ENCODE results near the gene SEPTIN8. TPM values are rescaled to one million over a fixed set of nuclear protein-coding genes. Genes with fewer than 3 reads are reported as not detected.

SEPTIN8 gene, protein sequence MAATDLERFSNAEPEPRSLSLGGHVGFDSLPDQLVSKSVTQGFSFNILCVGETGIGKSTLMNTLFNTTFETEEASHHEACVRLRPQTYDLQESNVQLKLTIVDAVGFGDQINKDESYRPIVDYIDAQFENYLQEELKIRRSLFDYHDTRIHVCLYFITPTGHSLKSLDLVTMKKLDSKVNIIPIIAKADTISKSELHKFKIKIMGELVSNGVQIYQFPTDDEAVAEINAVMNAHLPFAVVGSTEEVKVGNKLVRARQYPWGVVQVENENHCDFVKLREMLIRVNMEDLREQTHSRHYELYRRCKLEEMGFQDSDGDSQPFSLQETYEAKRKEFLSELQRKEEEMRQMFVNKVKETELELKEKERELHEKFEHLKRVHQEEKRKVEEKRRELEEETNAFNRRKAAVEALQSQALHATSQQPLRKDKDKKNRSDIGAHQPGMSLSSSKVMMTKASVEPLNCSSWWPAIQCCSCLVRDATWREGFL
- total RNA-seq, result 10 to 100 TPM; 18.0 to 19.2 TPM

GRCh38 chr5:132777209-132778069 is at the start of gene SEPTIN8:
SEPTIN8 (minus strand) TSS chr5:132777239; CDS start chr5:132777137, 102 bp downstream.

DNA sequence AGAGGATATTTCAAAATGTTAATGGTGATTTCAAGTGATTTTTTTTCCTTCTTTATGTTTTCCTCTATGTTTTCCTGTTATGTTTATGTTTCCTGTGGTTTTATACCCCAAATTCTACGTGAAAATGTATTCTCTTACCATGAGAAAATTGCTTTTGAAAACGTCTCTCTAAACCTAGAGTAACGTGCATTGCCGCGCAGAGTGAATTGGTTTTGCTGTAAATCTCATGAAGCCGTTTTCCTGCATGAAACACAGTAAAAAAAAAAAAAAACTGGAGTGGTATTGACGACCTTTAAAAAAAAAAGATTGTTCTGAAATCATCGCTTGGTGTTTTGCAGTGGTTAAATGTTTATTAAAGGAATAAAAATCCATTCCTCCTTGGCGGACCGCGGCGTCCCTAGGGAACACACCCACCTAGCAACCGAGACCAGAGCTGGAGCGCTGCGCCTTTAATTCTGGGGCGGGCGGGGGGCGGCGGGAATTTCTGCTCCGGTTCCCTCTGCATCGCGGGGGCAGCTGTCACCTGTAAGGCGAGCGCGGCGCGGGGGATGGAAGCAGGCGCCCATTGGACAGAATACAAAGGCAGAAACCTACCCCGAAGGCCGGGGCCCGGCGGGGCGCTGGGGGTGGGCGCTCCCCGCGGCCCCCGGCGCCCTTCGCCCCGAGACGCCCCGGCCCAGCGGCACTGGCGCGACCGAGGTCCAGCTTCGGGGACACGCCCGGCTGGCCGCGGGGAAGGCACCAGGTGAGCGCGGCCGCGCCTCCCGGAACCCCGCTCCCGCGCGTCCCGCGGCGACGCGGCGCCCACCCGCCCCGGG is 36.0 kb upstream of the SEPTIN8 start, which contains the start of gene SOWAHA:
TSS of gene SOWAHA (plus strand) at position 522 of the 818 bp plus-strand sequence. CDS start 320 bp downstream, outside the sequence.

DNA sequence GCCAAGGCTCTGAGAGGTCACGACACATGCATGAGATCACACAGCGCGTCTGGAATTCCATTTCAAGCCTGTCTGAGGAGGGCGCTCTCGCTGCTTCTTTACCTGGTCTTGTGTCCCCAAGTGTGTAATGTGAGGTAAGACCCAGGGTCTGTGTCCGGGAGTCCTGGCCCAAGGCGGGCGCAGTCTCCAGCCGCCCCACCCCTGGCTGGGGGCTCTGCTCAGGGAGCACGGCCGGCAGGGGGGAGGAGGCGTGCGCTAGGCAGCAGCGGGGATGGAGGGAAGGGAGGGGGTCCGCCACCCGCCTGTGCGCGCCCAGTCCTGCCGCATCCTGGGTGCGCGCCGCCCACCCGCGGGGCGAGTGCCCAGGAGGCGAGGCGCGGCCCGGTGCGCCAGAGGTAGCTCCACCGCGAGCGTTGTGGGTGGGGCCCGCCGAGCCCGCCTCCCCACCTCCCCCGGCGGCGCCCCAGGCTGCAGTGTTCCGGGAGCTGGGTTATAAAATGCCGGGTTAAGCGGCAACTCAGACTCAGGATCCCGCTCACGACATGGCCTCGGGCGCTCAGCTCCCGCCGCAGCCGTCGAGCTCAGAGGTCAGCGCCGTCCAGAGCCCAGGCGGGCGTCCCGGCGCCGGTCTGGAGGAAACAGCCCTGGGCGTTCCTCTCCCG is 30.0 kb downstream of the SEPTIN8 start, which contains the start of gene CCNI2:
TSS of gene CCNI2 (plus strand) at position 473 of the 662 bp plus-strand sequence. CDS start at position 543, 70 bp downstream.

GRCh38 chr5:132736853-132737833 is 39.9 kb downstream of the SEPTIN8 start, which contains the start of gene KIF3A:
KIF3A (minus strand) TSS chr5:132737546; CDS start chr5:132737419, 127 bp downstream.

Other genes with a start within 250 kb of the SEPTIN8 start
- 1 to 10 TPM in 1 of 2 experiments, under 1 TPM in 1; 0.48 to 1.5 TPM for gene IL5, start 233.7 kb downstream of the SEPTIN8 start, total RNA-seq
- 10 to 100 TPM; 30.4 to 36.7 TPM for gene RAD50, start 220.3 kb downstream of the SEPTIN8 start, total RNA-seq
- 1 to 10 TPM; 2.7 to 4.9 TPM for gene IL13, start 119.1 kb downstream of the SEPTIN8 start, total RNA-seq
- 1 to 10 TPM in 1 of 2 experiments, under 1 TPM in 1; 0.55 to 1.2 TPM for gene IL4, start 103.2 kb downstream of the SEPTIN8 start, total RNA-seq
- gene KIF3A, start 39.7 kb downstream of the SEPTIN8 start, total RNA-seq, result 1 to 10 TPM; 7.9 to 9.8 TPM
- 1 to 10 TPM; 7.7 to 8.4 TPM for gene CCNI2, start 29.8 kb downstream of the SEPTIN8 start, total RNA-seq
- not detected for gene SOWAHA, start 36.1 kb upstream of the SEPTIN8 start, total RNA-seq
- 1 to 10 TPM in 1 of 2 experiments, under 1 TPM in 1; 0.91 to 2.2 TPM for gene SHROOM1, start 53.4 kb upstream of the SEPTIN8 start, total RNA-seq
- gene GDF9, start 89.2 kb upstream of the SEPTIN8 start, total RNA-seq, result under 1 TPM; 0.50 to 0.75 TPM
- gene UQCRQ, start 89.4 kb upstream of the SEPTIN8 start, total RNA-seq, result 100 to 1,000 TPM; 251 to 263 TPM
- gene LEAP2, start 96.4 kb upstream of the SEPTIN8 start, total RNA-seq, result 1 to 10 TPM; 2.9 to 4.0 TPM
- 10 to 100 TPM; 31.5 to 34.8 TPM for gene AFF4, start 186.4 kb upstream of the SEPTIN8 start, total RNA-seq
- 10 to 100 TPM; 27.3 to 29.6 TPM for gene ZCCHC10, start 249.3 kb upstream of the SEPTIN8 start, total RNA-seq